NB4 (cell line): ENCODE results near the gene TESK2.
"Not testable (repeated sequence)": the region's sequence is repeated elsewhere in the genome, so short reads cannot be mapped to it uniquely, and the experiment has no call there.

Experiments used
- MYC ChIP-seq: IDR thresholded peaks from 2 replicates; pipeline ENCODE4 v1.6.1; 2011; ENCODE audit warnings: low read depth, low read length
- POLR2A ChIP-seq: IDR thresholded peaks from 2 replicates; pipeline ENCODE4 v1.6.1; 2011; ENCODE audit warnings: mild to moderate bottlenecking; ENCODE audit not compliant: insufficient read length; ENCODE audit errors: extremely low read depth
- TF ChIP-seq, protein P1 (sequence below): IDR thresholded peaks from one replicate; pipeline ENCODE4 v1.5.1; 2012; ENCODE audit warnings: low read depth, low read length
- TF ChIP-seq, protein P2 (sequence below): IDR thresholded peaks from 2 replicates; pipeline ENCODE4 v1.6.1; 2011; ENCODE audit warnings: low read depth, low read length

DNA sequence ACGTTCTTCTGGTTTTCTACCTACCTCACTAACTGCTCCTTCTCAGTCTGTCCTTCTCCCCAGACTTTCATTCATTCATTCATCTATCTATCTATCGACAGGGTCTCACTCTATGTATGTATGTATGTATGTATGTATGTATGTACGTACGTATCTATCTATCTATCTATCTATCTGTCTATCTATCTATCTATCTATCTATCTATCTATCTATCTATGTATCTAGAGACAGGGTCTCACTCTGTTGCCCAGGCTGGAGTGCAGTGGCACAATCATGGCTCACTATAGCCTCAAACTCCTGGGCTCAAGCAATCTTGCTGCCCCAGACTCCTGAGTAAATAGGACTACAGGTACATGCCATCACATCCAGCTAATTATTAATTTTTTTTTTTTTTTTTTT is 106.8 kb downstream of the TESK2 start:
- not testable (repeated sequence) for TF ChIP-seq POLR2A, MYC
- TF ChIP-seq, protein P1, sequence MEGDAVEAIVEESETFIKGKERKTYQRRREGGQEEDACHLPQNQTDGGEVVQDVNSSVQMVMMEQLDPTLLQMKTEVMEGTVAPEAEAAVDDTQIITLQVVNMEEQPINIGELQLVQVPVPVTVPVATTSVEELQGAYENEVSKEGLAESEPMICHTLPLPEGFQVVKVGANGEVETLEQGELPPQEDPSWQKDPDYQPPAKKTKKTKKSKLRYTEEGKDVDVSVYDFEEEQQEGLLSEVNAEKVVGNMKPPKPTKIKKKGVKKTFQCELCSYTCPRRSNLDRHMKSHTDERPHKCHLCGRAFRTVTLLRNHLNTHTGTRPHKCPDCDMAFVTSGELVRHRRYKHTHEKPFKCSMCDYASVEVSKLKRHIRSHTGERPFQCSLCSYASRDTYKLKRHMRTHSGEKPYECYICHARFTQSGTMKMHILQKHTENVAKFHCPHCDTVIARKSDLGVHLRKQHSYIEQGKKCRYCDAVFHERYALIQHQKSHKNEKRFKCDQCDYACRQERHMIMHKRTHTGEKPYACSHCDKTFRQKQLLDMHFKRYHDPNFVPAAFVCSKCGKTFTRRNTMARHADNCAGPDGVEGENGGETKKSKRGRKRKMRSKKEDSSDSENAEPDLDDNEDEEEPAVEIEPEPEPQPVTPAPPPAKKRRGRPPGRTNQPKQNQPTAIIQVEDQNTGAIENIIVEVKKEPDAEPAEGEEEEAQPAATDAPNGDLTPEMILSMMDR, result not testable (repeated sequence)
- TF ChIP-seq, protein P2, sequence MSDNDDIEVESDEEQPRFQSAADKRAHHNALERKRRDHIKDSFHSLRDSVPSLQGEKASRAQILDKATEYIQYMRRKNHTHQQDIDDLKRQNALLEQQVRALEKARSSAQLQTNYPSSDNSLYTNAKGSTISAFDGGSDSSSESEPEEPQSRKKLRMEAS, result not testable (repeated sequence)
